ENCODE measurements around the gene DIMT1.

DIMT1 gene

DNA sequence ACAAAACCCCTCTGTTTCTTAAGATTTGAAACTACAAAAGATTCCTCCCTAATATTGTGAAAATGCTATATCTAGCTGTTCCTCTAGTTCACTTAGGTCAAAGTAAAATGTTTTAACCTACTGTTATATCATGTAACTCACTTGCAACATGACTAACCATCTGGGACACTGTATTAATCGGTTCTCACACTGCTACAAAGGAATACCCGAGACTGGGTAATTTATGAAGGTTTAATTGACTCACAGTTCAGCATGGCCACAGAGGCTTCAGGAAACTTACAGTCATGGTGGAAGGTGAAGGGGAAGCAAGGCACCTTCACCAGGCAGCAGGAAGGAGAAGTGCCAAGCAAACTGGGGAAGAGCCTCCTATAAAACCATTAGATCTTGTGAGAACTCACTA, 34.7 kb downstream of the DIMT1 start:
- peaks cover 4% of the 10 kb centered on the region for H3K4me1 Mint-ChIP-seq
- H3K9me3 Mint-ChIP-seq: no peaks in the 10 kb centered on the region
- no peak for TF ChIP-seq CTCF (IDR thresholded peaks at IDR 0.05)
- peaks cover 60% of the 10 kb centered on the region for H3K36me3 Mint-ChIP-seq (ENCODE audit: low read depth)
- DNase-seq: no peak
- no peak overlapping the region for H3K4me3 Mint-ChIP-seq
- no peaks in the 10 kb centered on the region for H3K27me3 Mint-ChIP-seq (ENCODE audit: low read depth, poor library complexity)
- H3K27ac Mint-ChIP-seq: peak overlapping the region; percentile 95

- no peak overlapping the region for H3K27ac Mint-ChIP-seq
- H3K9me3 Mint-ChIP-seq: no peaks in the 10 kb centered on the region
- H3K4me3 Mint-ChIP-seq: no peak overlapping the region
- no peaks in the 10 kb centered on the region for H3K4me1 Mint-ChIP-seq
- no peaks in the 10 kb centered on the region for H3K27me3 Mint-ChIP-seq (ENCODE audit: low read depth, poor library complexity)
- H3K36me3 Mint-ChIP-seq (ENCODE audit: low read depth): peaks cover 75% of the 10 kb centered on the region
- no peak for DNase-seq
- TF ChIP-seq CTCF (IDR thresholded peaks at IDR 0.05): no peak
Measured at GRCh38 chr5:62362701-62363100, 41.0 kb downstream of the DIMT1 start.

DNA sequence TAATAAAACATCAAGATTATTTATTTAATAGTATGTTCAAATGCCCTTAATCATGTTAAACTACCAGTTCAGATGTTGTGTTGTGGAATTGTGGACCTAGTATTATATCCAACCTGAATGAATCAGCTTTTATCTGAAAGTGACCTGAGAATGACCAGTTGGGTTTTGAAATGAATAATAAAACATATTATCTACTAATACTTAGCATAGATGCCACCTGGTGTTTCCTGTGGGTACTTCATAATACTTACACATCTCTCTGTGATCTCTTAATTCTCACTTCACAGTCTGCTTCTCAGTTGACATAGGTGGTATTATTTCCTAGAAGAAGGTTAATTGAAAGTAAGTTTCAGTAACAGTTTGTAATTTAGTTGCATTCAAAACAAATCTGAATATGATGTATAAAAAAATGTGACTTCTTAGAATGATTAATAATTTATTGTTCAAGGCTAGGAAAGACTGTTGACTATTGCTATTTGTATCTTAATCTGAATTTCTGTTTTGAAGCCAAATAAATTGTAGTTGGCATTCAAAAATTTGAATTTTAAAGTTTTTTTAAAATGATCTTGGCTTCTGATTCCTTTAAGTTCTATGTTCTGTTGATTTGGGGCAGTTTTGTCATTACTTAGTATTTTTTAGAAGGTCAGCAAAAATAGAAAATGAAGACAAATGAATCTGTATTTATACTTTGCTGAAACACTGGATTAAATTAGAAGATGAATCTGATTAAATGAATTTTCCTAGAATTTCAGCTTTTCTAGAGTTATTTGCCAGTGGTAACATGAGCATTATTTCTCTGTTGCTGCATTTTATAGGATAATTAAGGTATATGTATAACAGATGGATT, 49.5 kb downstream of the DIMT1 start:
- H3K9me3 Mint-ChIP-seq: no peaks in the 10 kb centered on the region
- DNase-seq: no peak
- no peaks in the 10 kb centered on the region for H3K4me1 Mint-ChIP-seq
- peaks cover 49% of the 10 kb centered on the region for H3K36me3 Mint-ChIP-seq (ENCODE audit: low read depth)
- no peak overlapping the region for H3K27ac Mint-ChIP-seq
- peak; percentile 51 for TF ChIP-seq CTCF (IDR thresholded peaks at IDR 0.05)
- H3K4me3 Mint-ChIP-seq: no peak overlapping the region
- no peaks in the 10 kb centered on the region for H3K27me3 Mint-ChIP-seq (ENCODE audit: low read depth, poor library complexity)

GRCh38 chr5:62348723-62349481, 54.8 kb downstream of the DIMT1 start:
- Mint-ChIP-seq H3K27ac (no peak overlapping the region), H3K27me3 (ENCODE audit: low read depth, poor library complexity) (no peaks in the 10 kb centered on the region), H3K4me3 (no peak overlapping the region), H3K36me3 (ENCODE audit: low read depth) (peaks cover 44% of the 10 kb centered on the region), H3K9me3 (no peaks in the 10 kb centered on the region), H3K4me1 (peaks cover 3% of the 10 kb centered on the region)
- no peak for DNase-seq
- TF ChIP-seq CTCF (IDR thresholded peaks at IDR 0.05): no peak

DNA sequence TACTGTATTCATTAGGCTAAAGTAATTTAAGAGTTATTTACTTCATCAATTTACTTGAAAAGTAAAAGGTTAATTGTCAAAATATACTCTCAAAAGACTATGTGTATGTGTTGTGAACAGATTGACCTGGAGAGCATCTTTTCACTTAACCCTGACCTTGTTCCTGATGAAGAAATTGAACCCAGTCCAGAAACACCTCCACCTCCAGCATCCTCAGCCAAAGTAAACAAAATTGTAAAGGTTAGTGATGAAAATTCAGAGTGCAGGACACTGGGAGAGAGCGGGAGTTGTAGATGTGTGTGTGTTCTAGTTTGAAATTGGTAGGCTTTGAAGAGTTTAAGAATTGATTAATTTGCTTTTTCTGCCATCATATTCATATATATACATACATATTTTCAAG, 55.8 kb downstream of the DIMT1 start:
- Mint-ChIP-seq H3K9me3 (no peaks in the 10 kb centered on the region), H3K36me3 (ENCODE audit: low read depth) (peaks cover 51% of the 10 kb centered on the region), H3K27me3 (ENCODE audit: low read depth, poor library complexity) (no peaks in the 10 kb centered on the region), H3K27ac (no peak overlapping the region), H3K4me1 (peaks cover 3% of the 10 kb centered on the region), H3K4me3 (no peak overlapping the region)
- no peak for TF ChIP-seq CTCF (IDR thresholded peaks at IDR 0.05)
- DNase-seq: no peak
